Fibroblast of lung (primary cell): Measurements from ENCODE around the gene AGRN.

Source experiments
- EZH2 ChIP-seq: IDR thresholded peaks from 2 replicates; pipeline ENCODE4 v1.5.1; 2012; ENCODE audit warnings: low read length, control low read depth, mild to moderate bottlenecking; ENCODE audit errors: missing control alignments
- TF ChIP-seq, protein P1 (sequence below), 2 donors: IDR thresholded peaks in 1 of 2; conservative IDR thresholded peaks in 1 of 2; 1 replicate in 1 of 2; 2 replicates in 1 of 2; pipeline ENCODE4 v1.5.1; 2011 to 2012; ENCODE audit warnings: low read length in 2 of 2, control low read depth in 1 of 2, inconsistent platforms in 1 of 2, low read depth in 1 of 2, mild to moderate bottlenecking in 1 of 2

DNA sequence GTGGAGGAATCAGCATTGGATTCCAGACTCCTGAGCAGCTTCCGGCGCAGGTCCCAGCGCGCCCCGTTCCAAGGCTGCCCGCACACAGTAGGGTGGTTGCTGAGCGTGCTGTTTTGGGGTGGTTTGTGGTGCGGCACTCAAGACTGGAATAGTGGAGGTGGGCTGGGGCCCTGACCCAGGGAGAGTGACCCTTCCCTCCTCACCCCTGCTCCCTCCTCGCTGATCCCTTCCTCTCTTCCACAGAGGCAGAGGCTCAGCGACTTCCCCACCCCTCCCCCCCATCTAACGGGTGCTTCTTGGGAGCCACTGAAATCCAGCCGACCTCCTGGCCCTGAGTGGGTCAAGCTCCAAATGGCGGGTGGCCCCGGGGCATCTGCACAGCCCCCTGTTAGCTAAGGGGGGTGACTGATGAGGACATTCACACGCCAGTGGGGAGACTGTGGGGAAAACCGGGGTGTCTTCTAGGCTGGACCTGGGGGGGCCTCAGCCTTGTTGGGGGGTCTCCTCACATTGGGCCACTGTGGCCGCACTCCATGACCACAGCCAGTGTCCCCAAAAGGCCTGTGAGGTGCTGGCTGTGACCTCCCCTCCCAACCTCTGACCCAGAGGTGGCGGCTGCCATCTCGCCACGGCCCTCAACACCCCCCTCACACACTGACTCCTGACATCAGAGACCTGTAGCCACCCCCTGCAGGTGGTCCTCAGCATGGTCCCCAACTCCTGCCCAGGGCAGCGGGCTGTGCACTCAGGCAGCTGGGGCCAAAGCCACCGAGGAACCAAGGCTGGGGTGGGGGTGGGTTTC lies 16.1 kb upstream of the AGRN start:
- TF ChIP-seq, protein P1, sequence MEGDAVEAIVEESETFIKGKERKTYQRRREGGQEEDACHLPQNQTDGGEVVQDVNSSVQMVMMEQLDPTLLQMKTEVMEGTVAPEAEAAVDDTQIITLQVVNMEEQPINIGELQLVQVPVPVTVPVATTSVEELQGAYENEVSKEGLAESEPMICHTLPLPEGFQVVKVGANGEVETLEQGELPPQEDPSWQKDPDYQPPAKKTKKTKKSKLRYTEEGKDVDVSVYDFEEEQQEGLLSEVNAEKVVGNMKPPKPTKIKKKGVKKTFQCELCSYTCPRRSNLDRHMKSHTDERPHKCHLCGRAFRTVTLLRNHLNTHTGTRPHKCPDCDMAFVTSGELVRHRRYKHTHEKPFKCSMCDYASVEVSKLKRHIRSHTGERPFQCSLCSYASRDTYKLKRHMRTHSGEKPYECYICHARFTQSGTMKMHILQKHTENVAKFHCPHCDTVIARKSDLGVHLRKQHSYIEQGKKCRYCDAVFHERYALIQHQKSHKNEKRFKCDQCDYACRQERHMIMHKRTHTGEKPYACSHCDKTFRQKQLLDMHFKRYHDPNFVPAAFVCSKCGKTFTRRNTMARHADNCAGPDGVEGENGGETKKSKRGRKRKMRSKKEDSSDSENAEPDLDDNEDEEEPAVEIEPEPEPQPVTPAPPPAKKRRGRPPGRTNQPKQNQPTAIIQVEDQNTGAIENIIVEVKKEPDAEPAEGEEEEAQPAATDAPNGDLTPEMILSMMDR (conservative IDR thresholded peaks at IDR 0.05 in 1 of 2, IDR thresholded peaks at IDR 0.05 in 1 of 2; ENCODE audit: low read depth in 1 of 2, low read length in 2 of 2) = no peak
- TF ChIP-seq EZH2 = no peak
